ENCODE results near the gene AXIN2. TPM values are rescaled to one million over a fixed set of nuclear protein-coding genes. Genes with fewer than 3 reads are reported as not detected.

Gene AXIN2
- total RNA-seq, 1 donor from 2014 or later: 3.7 TPM

DNA sequence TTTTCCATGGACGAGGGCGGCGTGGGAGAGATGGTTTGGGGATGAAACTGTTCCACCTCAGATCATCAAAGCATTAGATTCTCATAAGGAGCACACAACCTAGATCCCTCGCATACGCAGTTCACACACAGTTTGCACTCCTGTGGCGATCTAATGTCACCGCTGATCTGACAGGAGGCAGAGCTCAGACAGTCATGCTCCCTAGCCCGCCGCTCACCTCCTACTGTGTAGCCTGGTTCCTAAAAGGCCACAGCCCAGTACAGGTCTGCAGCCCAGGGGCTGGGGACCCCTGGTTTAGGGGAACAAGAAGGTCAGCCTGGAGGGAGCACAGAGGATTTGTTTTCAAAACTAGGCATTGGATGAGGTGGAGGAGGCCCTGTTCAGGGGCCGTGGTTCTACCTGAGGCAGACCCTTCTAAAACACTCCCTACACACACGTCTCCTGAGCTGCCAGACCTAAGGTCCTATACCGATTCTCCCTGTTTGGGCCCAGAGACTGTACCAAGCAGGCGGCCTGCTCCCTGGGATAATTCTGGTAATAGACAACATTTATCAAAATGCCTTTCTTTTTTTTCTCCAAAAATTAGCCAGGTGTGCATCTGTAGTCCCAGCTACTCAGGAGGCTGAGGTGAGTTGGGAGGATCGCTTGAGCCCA lies 38.6 kb downstream of the AXIN2 start:
- no peak for TF ChIP-seq CTCF (IDR thresholded peaks at IDR 0.05)
- H3K27ac Mint-ChIP-seq (ENCODE audit: unreplicated experiment): no peak overlapping the region
- H3K4me1 Mint-ChIP-seq (ENCODE audit: low read depth): no peaks in the 10 kb centered on the region
- peaks cover 2% of the 10 kb centered on the region for H3K36me3 Mint-ChIP-seq (ENCODE audit: low read depth)
- DNase-seq (ENCODE audit: low spot score): no peak
- no peak overlapping the region for H3K4me3 Mint-ChIP-seq (ENCODE audit: unreplicated experiment)
- H3K27me3 Mint-ChIP-seq (ENCODE audit: low read depth): no peaks in the 10 kb centered on the region
- peaks cover 4% of the 10 kb centered on the region for H3K9me3 Mint-ChIP-seq (ENCODE audit: low read depth)

DNA sequence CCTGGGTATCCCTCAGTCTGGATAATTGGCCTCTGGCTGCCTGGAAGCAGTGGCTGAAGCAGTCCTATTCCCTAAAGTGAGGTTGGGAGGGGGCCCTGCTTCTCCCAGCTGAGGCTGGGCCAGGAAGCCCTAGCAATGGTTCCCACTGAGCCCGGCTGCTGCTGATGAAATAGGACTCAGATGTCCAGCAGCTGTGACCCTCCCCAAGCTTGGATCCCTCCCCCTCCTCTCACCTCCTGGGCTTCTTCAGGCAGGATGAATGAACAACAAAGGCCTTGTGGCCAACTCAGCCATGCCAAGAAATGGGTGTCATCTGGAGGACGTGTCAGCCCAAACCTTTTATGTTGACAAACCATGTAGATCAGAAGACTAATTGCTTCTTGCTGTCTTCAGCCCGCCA lies 42.0 kb downstream of the AXIN2 start:
- no peaks in the 10 kb centered on the region for H3K36me3 Mint-ChIP-seq (ENCODE audit: low read depth)
- no peaks in the 10 kb centered on the region for H3K27me3 Mint-ChIP-seq (ENCODE audit: low read depth)
- no peak overlapping the region for H3K4me3 Mint-ChIP-seq (ENCODE audit: unreplicated experiment)
- DNase-seq (ENCODE audit: low spot score): no peak
- H3K4me1 Mint-ChIP-seq (ENCODE audit: low read depth): peaks cover 8% of the 10 kb centered on the region
- H3K9me3 Mint-ChIP-seq (ENCODE audit: low read depth): peaks cover 6% of the 10 kb centered on the region
- no peak overlapping the region for H3K27ac Mint-ChIP-seq (ENCODE audit: unreplicated experiment)
- TF ChIP-seq CTCF (IDR thresholded peaks at IDR 0.05): no peak

- Mint-ChIP-seq H3K4me3 (ENCODE audit: unreplicated experiment) (no peak overlapping the region), H3K4me1 (ENCODE audit: low read depth) (peaks cover 11% of the 10 kb centered on the region), H3K27ac (ENCODE audit: unreplicated experiment) (no peak overlapping the region), H3K9me3 (ENCODE audit: low read depth) (peaks cover 9% of the 10 kb centered on the region), H3K36me3 (ENCODE audit: low read depth) (no peaks in the 10 kb centered on the region), H3K27me3 (ENCODE audit: low read depth) (no peaks in the 10 kb centered on the region)
- no peak for TF ChIP-seq CTCF (IDR thresholded peaks at IDR 0.05)
- DNase-seq (ENCODE audit: low spot score): no peak
These were observed 43.2 kb downstream of the AXIN2 start for GRCh38 chr17:65518256-65518655.

- no peak for DNase-seq (ENCODE audit: low spot score)
- TF ChIP-seq CTCF (IDR thresholded peaks at IDR 0.05): no peak
- H3K27ac Mint-ChIP-seq (ENCODE audit: unreplicated experiment): no peak overlapping the region
- H3K4me3 Mint-ChIP-seq (ENCODE audit: unreplicated experiment): no peak overlapping the region
- H3K9me3 Mint-ChIP-seq (ENCODE audit: low read depth): peaks cover 9% of the 10 kb centered on the region
- H3K27me3 Mint-ChIP-seq (ENCODE audit: low read depth): no peaks in the 10 kb centered on the region
- peaks cover 11% of the 10 kb centered on the region for H3K4me1 Mint-ChIP-seq (ENCODE audit: low read depth)
- H3K36me3 Mint-ChIP-seq (ENCODE audit: low read depth): no peaks in the 10 kb centered on the region
These were observed 45.2 kb downstream of the AXIN2 start for GRCh38 chr17:65515959-65516948.

DNA sequence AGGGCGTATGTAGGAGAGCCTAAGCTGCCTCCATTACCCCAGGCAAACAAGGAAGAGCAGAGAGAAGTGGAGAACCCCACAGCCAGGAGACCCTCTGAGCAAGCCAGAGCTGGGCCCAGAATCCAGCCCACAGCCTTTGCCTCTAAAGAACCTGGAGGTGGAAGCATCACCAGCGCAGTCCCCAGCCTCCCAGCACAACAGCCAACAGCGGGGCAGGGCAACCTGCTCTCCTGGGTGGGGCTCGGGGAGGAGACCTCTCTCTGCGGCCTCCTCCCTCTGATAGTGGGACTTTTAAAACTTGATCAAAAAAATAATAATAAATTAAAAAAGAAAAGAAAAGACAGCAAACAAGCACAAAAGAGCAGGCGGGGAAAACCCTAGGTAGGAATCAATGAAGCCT lies 45.9 kb downstream of the AXIN2 start:
- peaks cover 11% of the 10 kb centered on the region for H3K4me1 Mint-ChIP-seq (ENCODE audit: low read depth)
- peaks cover 12% of the 10 kb centered on the region for H3K9me3 Mint-ChIP-seq (ENCODE audit: low read depth)
- no peak overlapping the region for H3K27ac Mint-ChIP-seq (ENCODE audit: unreplicated experiment)
- no peak overlapping the region for H3K4me3 Mint-ChIP-seq (ENCODE audit: unreplicated experiment)
- DNase-seq (ENCODE audit: low spot score): no peak
- TF ChIP-seq CTCF (IDR thresholded peaks at IDR 0.05): no peak
- H3K36me3 Mint-ChIP-seq (ENCODE audit: low read depth): no peaks in the 10 kb centered on the region
- H3K27me3 Mint-ChIP-seq (ENCODE audit: low read depth): no peaks in the 10 kb centered on the region

Measured in chondrocyte (in vitro differentiated cells).